HL-60 (cell line): Measurements from ENCODE around the gene TOR1AIP1.
A peak's percentile ranks its signal among the peaks of the same experiment; 100 is the strongest.

Experiments used
- GABPA ChIP-seq: IDR thresholded peaks from 2 replicates; pipeline ENCODE4 v1.6.1; 2012; ENCODE audit warnings: low read depth
- POLR2AphosphoS5 ChIP-seq: IDR thresholded peaks from 2 replicates; pipeline ENCODE4 v1.6.1; 2012; ENCODE audit warnings: low read depth
- SPI1 ChIP-seq: IDR thresholded peaks from 2 replicates; pipeline ENCODE4 v1.6.1; 2012; ENCODE audit warnings: low read depth, mild to moderate bottlenecking, borderline replicate concordance
- TF ChIP-seq, protein P1 (sequence below): IDR thresholded peaks from one replicate; pipeline ENCODE4 v1.5.1; 2011; ENCODE audit warnings: low read length, control low read depth, inconsistent platforms; ENCODE audit not compliant: insufficient read depth

DNA sequence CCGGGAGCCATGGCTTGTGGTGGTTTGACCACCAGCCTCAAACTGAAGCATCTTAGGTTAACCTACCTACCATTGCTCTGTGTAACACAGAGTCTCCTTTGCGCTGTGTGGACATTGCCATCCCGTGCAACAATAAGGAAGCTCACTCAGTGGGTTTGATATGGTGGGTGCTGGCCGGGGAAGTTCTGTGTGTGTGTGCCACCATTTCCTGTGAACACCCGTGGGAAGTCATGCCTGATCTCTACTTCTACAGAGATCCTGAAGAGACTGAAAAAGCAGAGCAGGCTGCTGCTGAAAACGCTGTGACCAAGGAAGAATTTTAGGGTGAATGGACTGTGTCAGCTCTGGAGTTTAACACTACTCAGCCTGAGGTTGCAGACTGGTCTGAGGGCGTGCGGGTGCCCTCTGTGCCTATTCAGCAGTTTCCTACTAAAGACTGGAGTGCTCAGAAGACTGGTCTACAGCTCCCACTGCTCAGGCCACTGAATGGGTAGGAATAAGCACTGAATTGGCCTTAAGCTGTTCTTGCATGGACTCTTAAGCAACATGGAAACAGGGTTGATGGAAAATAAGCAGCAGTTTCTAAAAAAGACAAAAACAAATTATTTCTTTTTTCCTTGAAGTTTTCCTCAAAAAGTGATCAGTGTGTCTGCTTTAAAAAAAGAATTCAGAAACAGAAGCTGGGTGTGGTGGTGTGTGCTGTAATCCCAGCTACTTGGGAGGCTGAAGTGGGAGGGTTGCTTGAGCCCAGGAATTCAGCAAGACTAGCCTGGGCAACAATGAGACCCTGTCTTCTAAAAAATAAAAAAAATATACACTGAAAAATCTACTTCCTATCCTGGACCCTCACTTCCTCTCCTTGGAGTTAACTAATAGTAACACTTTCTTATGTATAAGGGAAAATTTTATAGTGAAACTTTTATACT is 87.2 kb downstream of the TOR1AIP1 start:
- TF ChIP-seq POLR2AphosphoS5 (no peak), GABPA (no peak), SPI1 (peak; percentile 53; the same call in 1 of the 2 replicates)
- TF ChIP-seq, protein P1, sequence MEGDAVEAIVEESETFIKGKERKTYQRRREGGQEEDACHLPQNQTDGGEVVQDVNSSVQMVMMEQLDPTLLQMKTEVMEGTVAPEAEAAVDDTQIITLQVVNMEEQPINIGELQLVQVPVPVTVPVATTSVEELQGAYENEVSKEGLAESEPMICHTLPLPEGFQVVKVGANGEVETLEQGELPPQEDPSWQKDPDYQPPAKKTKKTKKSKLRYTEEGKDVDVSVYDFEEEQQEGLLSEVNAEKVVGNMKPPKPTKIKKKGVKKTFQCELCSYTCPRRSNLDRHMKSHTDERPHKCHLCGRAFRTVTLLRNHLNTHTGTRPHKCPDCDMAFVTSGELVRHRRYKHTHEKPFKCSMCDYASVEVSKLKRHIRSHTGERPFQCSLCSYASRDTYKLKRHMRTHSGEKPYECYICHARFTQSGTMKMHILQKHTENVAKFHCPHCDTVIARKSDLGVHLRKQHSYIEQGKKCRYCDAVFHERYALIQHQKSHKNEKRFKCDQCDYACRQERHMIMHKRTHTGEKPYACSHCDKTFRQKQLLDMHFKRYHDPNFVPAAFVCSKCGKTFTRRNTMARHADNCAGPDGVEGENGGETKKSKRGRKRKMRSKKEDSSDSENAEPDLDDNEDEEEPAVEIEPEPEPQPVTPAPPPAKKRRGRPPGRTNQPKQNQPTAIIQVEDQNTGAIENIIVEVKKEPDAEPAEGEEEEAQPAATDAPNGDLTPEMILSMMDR, result no peak
